ENCODE data around the gene IL24. TPM values are rescaled to one million over a fixed set of nuclear protein-coding genes. Genes with fewer than 3 reads are reported as not detected.

IL24 gene
- total RNA-seq: 0.12 TPM in 1 of 2 replicates, not detected in the other

GRCh38 chr1:206897175-206897574 is at the start of gene IL24:
TSS of gene IL24 (plus strand) at chr1:206897443. CDS start at chr1:206897833, 390 bp downstream.

GRCh38 chr1:206864939-206865671 is 32.1 kb upstream of the IL24 start, which contains the start of gene IL20:
TSS of gene IL20 (plus strand) at chr1:206865623. CDS start at chr1:206865853, 230 bp downstream.

DNA sequence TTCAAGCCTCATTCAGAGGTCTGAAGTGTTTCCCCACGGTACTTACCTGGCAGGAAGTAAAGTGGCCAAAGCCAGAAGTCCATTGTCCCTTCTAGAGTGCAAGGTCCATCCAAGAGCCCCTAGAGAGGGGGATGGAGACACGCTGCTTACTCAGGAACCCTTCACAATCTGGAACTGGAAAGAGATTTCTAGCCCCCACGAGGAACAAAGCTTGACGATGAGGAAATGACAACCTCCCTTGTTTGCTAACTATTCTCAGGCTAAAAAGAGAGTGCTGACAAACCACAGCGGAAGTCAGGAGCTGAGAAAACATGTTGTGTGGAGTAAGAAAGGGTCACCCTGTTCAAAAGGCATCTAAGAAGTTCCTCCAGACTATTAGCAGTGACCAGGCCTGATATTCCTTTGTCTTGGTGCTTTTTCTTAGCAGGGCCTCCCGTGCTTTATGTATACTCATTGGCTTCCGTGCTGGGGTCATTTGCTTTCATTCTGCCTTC is 24.6 kb downstream of the IL24 start, which contains the start of gene FCMR:
Gene FCMR (minus strand): TSS at position 170 of the 494 bp plus-strand sequence. CDS start 87 bp downstream, at position 83.

GRCh38 chr1:206946261-206946660 is 49.0 kb downstream of the IL24 start, which contains the start of gene PIGR:
TSS of gene PIGR (minus strand) at chr1:206946466. CDS start at chr1:206940531, 5,935 bp downstream.

Other genes starting within 250 kb of the IL24 start
- 39.9 and 42.4 TPM in 2 replicates for gene MAPKAPK2, start 212.5 kb upstream of the IL24 start, total RNA-seq
- not detected in 2 replicates for gene IL19, start 126.7 kb upstream of the IL24 start, total RNA-seq
- not detected in 2 replicates for gene IL10, start 124.9 kb upstream of the IL24 start, total RNA-seq
- not detected in 2 replicates for gene IL20, start 31.8 kb upstream of the IL24 start, total RNA-seq
- 1.3 and 1.6 TPM in 2 replicates for gene FCMR, start 24.5 kb downstream of the IL24 start, total RNA-seq
- gene PIGR, start 49.0 kb downstream of the IL24 start, total RNA-seq: not detected in 2 replicates
- not detected in 2 replicates for gene FCAMR, start 73.0 kb downstream of the IL24 start, total RNA-seq
- not detected in 2 replicates for gene C1orf116, start 135.3 kb downstream of the IL24 start, total RNA-seq
- 3.4 and 4.4 TPM in 2 replicates for gene YOD1, start 153.8 kb downstream of the IL24 start, total RNA-seq
- 3.3 and 3.4 TPM in 2 replicates for gene PFKFB2, start 155.8 kb downstream of the IL24 start, total RNA-seq
- gene C4BPB, start 191.4 kb downstream of the IL24 start, total RNA-seq: not detected in 2 replicates
- not detected in 2 replicates for gene C4BPA, start 206.8 kb downstream of the IL24 start, total RNA-seq